WTC11 (cell line): ENCODE measurements around the gene ZNF813. TPM values are rescaled to one million over a fixed set of nuclear protein-coding genes. Genes with fewer than 3 reads are reported as not detected.

ENCODE experiments used
- AR ChIP-seq: fragments of 250-450 bp; sonication (Bioruptor Pico); IDR thresholded peaks from 2 replicates; pipeline ENCODE4 v1.9.0; 2021; ENCODE audit warnings: mild to moderate bottlenecking
- ATF1 ChIP-seq: sonication (generic); formaldehyde crosslinking; IDR thresholded peaks from 2 replicates; pipeline ENCODE4 v1.8.1; 2023; ENCODE audit warnings: mild to moderate bottlenecking, moderate library complexity, missing genetic modification reagents
- CBFB ChIP-seq: sonication (generic); formaldehyde crosslinking; IDR thresholded peaks from 2 replicates; pipeline ENCODE4 v1.8.1; 2022; ENCODE audit warnings: mild to moderate bottlenecking, low read depth, missing genetic modification reagents
- CTCF ChIP-seq: fragments of 200-600 bp; IDR thresholded peaks from 2 replicates; pipeline ENCODE4 v1.8.0; 2022; ENCODE audit warnings: antibody characterized with exemption
- ERG ChIP-seq: fragments of 250-450 bp; sonication (Bioruptor Pico); IDR thresholded peaks from 2 replicates; pipeline ENCODE4 v1.8.0; 2021; ENCODE audit warnings: mild to moderate bottlenecking
- ESRRA ChIP-seq: sonication (generic); formaldehyde crosslinking; IDR thresholded peaks from 2 replicates; pipeline ENCODE4 v1.8.1; 2022; ENCODE audit warnings: mild to moderate bottlenecking, missing genetic modification reagents, borderline replicate concordance
- FOXK1 ChIP-seq: sonication (generic); formaldehyde crosslinking; IDR thresholded peaks from 2 replicates; pipeline ENCODE4 v1.8.0; 2022; ENCODE audit warnings: mild to moderate bottlenecking, moderate library complexity, missing genetic modification reagents
- HMGA2 ChIP-seq: fragments of 250-450 bp; sonication (Bioruptor Pico); IDR thresholded peaks from 2 replicates; pipeline ENCODE4 v1.4.0; 2021; ENCODE audit warnings: mild to moderate bottlenecking, moderate library complexity
- HMGXB4 ChIP-seq: sonication (generic); formaldehyde crosslinking; IDR thresholded peaks from 2 replicates; pipeline ENCODE4 v1.8.1; 2023; ENCODE audit warnings: mild to moderate bottlenecking, moderate library complexity, missing genetic modification reagents
- IRF2 ChIP-seq: sonication (generic); formaldehyde crosslinking; IDR thresholded peaks from 2 replicates; pipeline ENCODE4 v1.8.0; 2022; ENCODE audit warnings: low read depth, missing genetic modification reagents, borderline replicate concordance
- JUN ChIP-seq: sonication (generic); formaldehyde crosslinking; IDR thresholded peaks from 2 replicates; pipeline ENCODE4 v1.8.0; 2023; ENCODE audit warnings: mild to moderate bottlenecking, missing genetic modification reagents
- NFYB ChIP-seq: sonication (generic); formaldehyde crosslinking; conservative IDR thresholded peaks from 2 replicates; pipeline ENCODE4 v1.8.0; 2022; ENCODE audit warnings: low read depth, missing genetic modification reagents
- PRRX2 ChIP-seq: fragments of 250-450 bp; sonication (Bioruptor Pico); IDR thresholded peaks from 2 replicates; pipeline ENCODE4 v1.8.0; 2021; ENCODE audit warnings: mild to moderate bottlenecking
- RORB ChIP-seq: fragments of 250-450 bp; sonication (Bioruptor Pico); IDR thresholded peaks from 2 replicates; pipeline ENCODE4 v1.9.0; 2021; ENCODE audit warnings: mild to moderate bottlenecking
- SP1 ChIP-seq: sonication (generic); formaldehyde crosslinking; conservative IDR thresholded peaks from 2 replicates; pipeline ENCODE4 v1.8.1; 2022; ENCODE audit warnings: missing genetic modification reagents
- STAT6 ChIP-seq: sonication (generic); formaldehyde crosslinking; conservative IDR thresholded peaks from 2 replicates; pipeline ENCODE4 v1.8.1; 2023; ENCODE audit warnings: mild to moderate bottlenecking, low read depth, missing genetic modification reagents, moderate library complexity
- TEAD1 ChIP-seq: sonication (generic); formaldehyde crosslinking; IDR thresholded peaks from 2 replicates; pipeline ENCODE4 v1.8.0; 2022; ENCODE audit warnings: mild to moderate bottlenecking, missing genetic modification reagents
- TEAD4 ChIP-seq: sonication (generic); formaldehyde crosslinking; IDR thresholded peaks from 2 replicates; pipeline ENCODE4 v1.8.0; 2022; ENCODE audit warnings: mild to moderate bottlenecking, missing genetic modification reagents
- TP53 ChIP-seq: sonication (generic); formaldehyde crosslinking; IDR thresholded peaks from 2 replicates; pipeline ENCODE4 v1.8.1; 2023; ENCODE audit warnings: mild to moderate bottlenecking, missing genetic modification reagents
- ZBTB21 ChIP-seq: sonication (generic); formaldehyde crosslinking; IDR thresholded peaks from 2 replicates; pipeline ENCODE4 v1.8.1; 2023; ENCODE audit warnings: mild to moderate bottlenecking, missing genetic modification reagents, borderline replicate concordance
- ZMAT4 ChIP-seq: fragments of 250-450 bp; sonication (Bioruptor Pico); IDR thresholded peaks from 2 replicates; pipeline ENCODE4 v1.9.0; 2021; ENCODE audit warnings: mild to moderate bottlenecking
- ZNF416 ChIP-seq: fragments of 250-450 bp; sonication (Bioruptor Pico); IDR thresholded peaks from 2 replicates; pipeline ENCODE4 v1.9.0; 2021; ENCODE audit warnings: mild to moderate bottlenecking, inconsistent platforms
- ZNF671 ChIP-seq: fragments of 250-450 bp; sonication (Bioruptor Pico); IDR thresholded peaks from 2 replicates; pipeline ENCODE4 v1.8.0; 2021; ENCODE audit warnings: mild to moderate bottlenecking
- total RNA-seq: library from RNA; stranded (reverse); gene quantifications from 3 replicates; pipeline ENCODE4 v1.2.3, GENCODE V29; 2021

ZNF813 gene
- total RNA-seq, 1 experiment from 2014 or later, result 17.5 TPM

- TF ChIP-seq ZBTB21, result no peak
- no peak for TF ChIP-seq ZNF416 (CRISPR knock-in tag)
- TF ChIP-seq JUN (CRISPR knock-in tag), result no peak
- TF ChIP-seq NFYB (CRISPR knock-in tag), result no peak
- TF ChIP-seq ESRRA (CRISPR knock-in tag), result no peak
- no peak for TF ChIP-seq AR (CRISPR knock-in tag)
- TF ChIP-seq SP1, result peak; percentile 89
- no peak for TF ChIP-seq ATF1 (CRISPR knock-in tag)
- no peak for TF ChIP-seq RORB (CRISPR knock-in tag)
- peak; percentile 58; the same call in 1 of the 2 replicates for TF ChIP-seq HMGXB4
- 0 out of 2 replicates have a peak, but pooled peaks have one; percentile 48 for TF ChIP-seq TP53 (CRISPR knock-in tag)
- no peak for TF ChIP-seq TEAD4 (CRISPR knock-in tag)
- TF ChIP-seq ZNF671 (CRISPR knock-in tag), result no peak
- TF ChIP-seq TEAD1 (CRISPR knock-in tag), result no peak
- no peak for TF ChIP-seq IRF2
- TF ChIP-seq FOXK1, result peak; percentile 35; the same call in 1 of the 2 replicates
- no peak for TF ChIP-seq PRRX2 (CRISPR knock-in tag)
- TF ChIP-seq HMGA2 (CRISPR knock-in tag), result no peak
- no peak for TF ChIP-seq ZMAT4 (CRISPR knock-in tag)
- no peak for TF ChIP-seq ERG (CRISPR knock-in tag)
- TF ChIP-seq STAT6 (CRISPR knock-in tag), result no peak
- no peak for TF ChIP-seq CBFB (CRISPR knock-in tag)
- no peak for TF ChIP-seq CTCF
Observed at GRCh38 chr19:53431399-53432087, 36.0 kb upstream of the ZNF813 start, which contains the start of gene ZNF761 (continued).
